Kidney (tissue), 14 donors: ENCODE results near the gene KCNIP1. TPM values are rescaled to one million over a fixed set of nuclear protein-coding genes. Genes with fewer than 3 reads are reported as not detected.

Source experiments
- DNase-seq, 5 donors: peaks; one replicate each; pipeline ENCODE4 v3.0.0-alpha.2; 2013 to 2020
- FAIRE-seq: peaks from 2 replicates; lab custom pipeline; 2012; peaks lifted over from hg19 to GRCh38; lab: Jason Lieb, UNC
- H3K27ac ChIP-seq, 2 donors: one replicate each; pipeline ENCODE4 v1.7.0; 2013; ENCODE audit warnings: low read depth in 2 of 2, low read length in 2 of 2, inconsistent platforms in 1 of 2
- H3K27me3 ChIP-seq: one replicate; pipeline ENCODE4 v1.7.1; 2013; ENCODE audit warnings: low read length, inconsistent platforms; ENCODE audit not compliant: control insufficient read depth, insufficient read depth
- H3K36me3 ChIP-seq, 3 donors: one replicate each; pipeline versions ENCODE4 v1.7.0 to v1.7.1; 2013; ENCODE audit warnings: low read length in 3 of 3, control low read depth in 1 of 3, inconsistent platforms in 1 of 3; ENCODE audit not compliant: insufficient read depth in 3 of 3, control insufficient read depth in 2 of 3
- H3K4me1 ChIP-seq, 3 donors: one replicate each; pipeline versions ENCODE4 v1.7.0 to v1.7.1; 2013; ENCODE audit warnings: low read length in 3 of 3, inconsistent platforms in 1 of 3, low read depth in 1 of 3; ENCODE audit not compliant: control insufficient read depth in 2 of 3, insufficient read depth in 2 of 3
- H3K4me3 ChIP-seq, 3 donors: one replicate each; pipeline versions ENCODE4 v1.7.0 to v1.8.1; 2013; ENCODE audit warnings: low read length in 3 of 3, control low read depth in 1 of 3, inconsistent platforms in 1 of 3
- H3K9ac ChIP-seq, 3 donors: one replicate each; pipeline versions ENCODE4 v1.7.0 to v1.7.1; 2013; ENCODE audit warnings: low read length in 3 of 3, control low read depth in 1 of 3, inconsistent platforms in 1 of 3
- H3K9me3 ChIP-seq, 3 donors: one replicate each; pipeline versions ENCODE4 v1.7.0 to v1.7.1; 2013; ENCODE audit warnings: low read length in 3 of 3, control low read depth in 1 of 3, inconsistent platforms in 1 of 3; ENCODE audit not compliant: control insufficient read depth in 2 of 3, insufficient read depth in 1 of 3
- CTCF ChIP-seq: IDR thresholded peaks from 3 replicates; pipeline ENCODE4 v1.5.1; 2012; ENCODE audit warnings: mild to moderate bottlenecking, moderate library complexity, borderline replicate concordance; ENCODE audit not compliant: insufficient read depth; ENCODE audit errors: extremely low read depth
- intact Hi-C: fragments of 100-400 bp; cut with DNase I; formaldehyde crosslinking; loops from one replicate; pipeline ENCODE4 v1.11.1; 2022
- polyA plus RNA-seq: library from polyadenylated mRNA; stranded (reverse); fragments of 350-450 nt; fragmentation: Illumina TruSeq; extraction: RNeasy Lipid Tissue Mini Kit (QIAGEN cat#74804); gene quantifications from one replicate; pipeline ENCODE4 v1.2.3, GENCODE V29; 2014; ENCODE audit warnings: low read depth, low replicate concordance; ENCODE audit not compliant: insufficient read depth
- total RNA-seq: library from RNA; stranded (reverse); fragmentation: NEBNext Ultra II Directional; extraction: Animal tissue kit (Norgen Biotek cat#: 25700); gene quantifications from one replicate; pipeline ENCODE4 v1.2.1, GENCODE V29; 2021
- donor health status: control.
- donor health status: control.
- donor health status: control.
- donor health status: control.
- donor health status: control.
- donor health status: DM: yes; HTN: yes; CAD: no.
- donor health status: Normal renal cell carcinoma (clear cell type).

Gene KCNIP1
- total and polyA plus RNA-seq, 2 donors from 2014 or later, result 1.8 to 3.1 TPM

- no peak for FAIRE-seq
Measured at GRCh38 chr5:170540271-170540670, 36.5 kb downstream of the KCNIP1 start.

GRCh38 chr5:170541146-170541769 lies 37.4 kb downstream of the KCNIP1 start:
- FAIRE-seq (no peak), DNase-seq (peak in 1 of 5 donors; percentile 8)
- Histone ChIP-seq H3K36me3 (no peaks in the 10 kb centered on the region), H3K27ac (no peak overlapping the region), H3K9ac (no peak overlapping the region), H3K27me3 (no peaks in the 10 kb centered on the region), H3K9me3 (peaks cover 0 to 7% (median 6%) of the 10 kb centered on the region in 3 donors), H3K4me3 (no peak overlapping the region), H3K4me1 (peaks cover 0 to 3% (median 0%) of the 10 kb centered on the region in 3 donors)
- intact Hi-C loops, result no loop called here
- TF ChIP-seq CTCF, result no peak

More at GRCh38 chr5:170540271-170540670, 36.5 kb downstream of the KCNIP1 start:
- Histone ChIP-seq H3K9me3 (peaks cover 0 to 6% (median 5%) of the 10 kb centered on the region in 3 donors), H3K4me3 (no peak overlapping the region), H3K4me1 (peaks cover 0 to 3% (median 0%) of the 10 kb centered on the region in 3 donors), H3K9ac (no peak overlapping the region), H3K27me3 (no peaks in the 10 kb centered on the region), H3K36me3 (no peaks in the 10 kb centered on the region), H3K27ac (no peak overlapping the region)
- intact Hi-C loops, result no loop called here
- peak in 2 of 5 donors; percentile 24 to 34 for DNase-seq
- no peak for TF ChIP-seq CTCF

- H3K4me3 ChIP-seq, result no peak overlapping the region
- H3K27me3 ChIP-seq, result no peaks in the 10 kb centered on the region
- peaks cover 0 to 3% (median 0%) of the 10 kb centered on the region in 3 donors for H3K4me1 ChIP-seq
- H3K36me3 ChIP-seq, result no peaks in the 10 kb centered on the region
- no peak for TF ChIP-seq CTCF
- DNase-seq (peak in 1 of 5 donors; percentile 4), FAIRE-seq (no peak)
- intact Hi-C loops, result no loop called here
- no peak overlapping the region for H3K9ac ChIP-seq
- H3K9me3 ChIP-seq, result peaks cover 0 to 7% (median 6%) of the 10 kb centered on the region in 3 donors
- no peak overlapping the region for H3K27ac ChIP-seq
Measured at GRCh38 chr5:170542691-170543293, 39.0 kb downstream of the KCNIP1 start.
